Fibroblast of mammary gland (primary cell): ENCODE data around the gene YTHDC1.
A peak's percentile ranks its signal among the peaks of the same experiment; 100 is the strongest.

Experiments
- DNase-seq: peaks from one replicate; pipeline ENCODE4 v3.0.0-alpha.2; 2010; ENCODE audit warnings: low read depth
- H3K4me3 ChIP-seq: 2 replicates; pipeline ENCODE4 v1.5.1; 2011; ENCODE audit warnings: low read depth, mild to moderate bottlenecking, low read length, moderate library complexity; ENCODE audit not compliant: control insufficient read depth
- TF ChIP-seq, protein P1 (sequence below): conservative IDR thresholded peaks from 2 replicates; pipeline ENCODE4 v1.5.1; 2011; ENCODE audit warnings: low read depth, low read length, inconsistent platforms; ENCODE audit not compliant: control insufficient read depth, insufficient read depth

The YTHDC1 gene

DNA sequence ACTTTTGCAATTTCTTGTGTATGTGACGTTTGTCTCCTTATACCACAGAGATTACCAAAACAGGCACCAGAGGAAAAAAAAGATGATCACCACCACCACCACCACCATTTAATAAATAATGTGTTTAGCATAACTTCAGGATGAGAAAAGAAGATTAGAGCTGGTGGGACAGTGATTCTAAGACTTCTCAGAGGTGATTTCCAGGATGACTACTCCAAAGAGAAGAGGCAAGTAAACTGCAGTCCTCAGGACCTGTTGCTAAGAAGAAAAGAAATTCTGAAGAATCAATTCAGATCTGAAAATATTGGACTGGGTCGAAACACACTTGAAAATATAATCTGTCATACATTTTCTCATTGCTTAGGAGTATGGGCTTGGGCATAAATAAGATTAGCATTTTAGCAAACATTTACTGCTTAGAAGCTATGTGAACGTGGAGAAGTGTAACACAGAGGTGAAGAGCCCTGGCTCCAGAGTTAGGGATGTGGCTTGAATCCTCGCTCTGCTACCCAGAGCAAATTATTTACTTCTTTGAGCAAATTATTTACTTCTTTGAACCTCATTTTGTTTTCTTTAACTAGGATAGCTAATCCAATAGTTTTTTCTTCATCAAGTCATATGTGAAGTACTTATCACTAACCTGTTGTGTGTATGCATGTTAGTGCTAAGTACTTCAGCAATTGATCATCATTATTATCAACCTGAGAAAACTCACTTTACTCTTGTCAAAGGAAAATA, 10.5 kb upstream of the YTHDC1 start:
- no peak for DNase-seq
- no peak overlapping the region for H3K4me3 ChIP-seq
- TF ChIP-seq, protein P1, sequence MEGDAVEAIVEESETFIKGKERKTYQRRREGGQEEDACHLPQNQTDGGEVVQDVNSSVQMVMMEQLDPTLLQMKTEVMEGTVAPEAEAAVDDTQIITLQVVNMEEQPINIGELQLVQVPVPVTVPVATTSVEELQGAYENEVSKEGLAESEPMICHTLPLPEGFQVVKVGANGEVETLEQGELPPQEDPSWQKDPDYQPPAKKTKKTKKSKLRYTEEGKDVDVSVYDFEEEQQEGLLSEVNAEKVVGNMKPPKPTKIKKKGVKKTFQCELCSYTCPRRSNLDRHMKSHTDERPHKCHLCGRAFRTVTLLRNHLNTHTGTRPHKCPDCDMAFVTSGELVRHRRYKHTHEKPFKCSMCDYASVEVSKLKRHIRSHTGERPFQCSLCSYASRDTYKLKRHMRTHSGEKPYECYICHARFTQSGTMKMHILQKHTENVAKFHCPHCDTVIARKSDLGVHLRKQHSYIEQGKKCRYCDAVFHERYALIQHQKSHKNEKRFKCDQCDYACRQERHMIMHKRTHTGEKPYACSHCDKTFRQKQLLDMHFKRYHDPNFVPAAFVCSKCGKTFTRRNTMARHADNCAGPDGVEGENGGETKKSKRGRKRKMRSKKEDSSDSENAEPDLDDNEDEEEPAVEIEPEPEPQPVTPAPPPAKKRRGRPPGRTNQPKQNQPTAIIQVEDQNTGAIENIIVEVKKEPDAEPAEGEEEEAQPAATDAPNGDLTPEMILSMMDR, result no peak

DNA sequence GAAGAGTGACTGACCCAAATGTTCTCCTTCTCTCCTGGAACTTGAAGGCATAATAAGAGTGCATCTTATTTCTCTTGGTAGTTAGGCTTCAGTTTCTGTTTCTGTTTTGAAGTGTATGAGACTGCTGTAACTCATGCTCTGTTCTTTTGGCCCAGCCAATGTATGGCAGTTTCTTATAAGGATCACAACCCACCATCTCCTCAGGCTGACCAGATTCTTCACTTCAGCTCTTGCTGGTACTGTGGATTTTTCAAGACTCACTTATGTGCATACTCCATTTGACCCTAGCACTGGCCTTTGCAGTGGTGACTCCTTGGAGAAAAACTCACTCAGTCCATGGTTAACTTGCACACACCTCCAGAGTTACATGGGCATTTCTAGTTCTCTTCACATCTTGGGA, 9.6 kb upstream of the YTHDC1 start:
- TF ChIP-seq, protein P1, result no peak
- no peak overlapping the region for H3K4me3 ChIP-seq

DNA sequence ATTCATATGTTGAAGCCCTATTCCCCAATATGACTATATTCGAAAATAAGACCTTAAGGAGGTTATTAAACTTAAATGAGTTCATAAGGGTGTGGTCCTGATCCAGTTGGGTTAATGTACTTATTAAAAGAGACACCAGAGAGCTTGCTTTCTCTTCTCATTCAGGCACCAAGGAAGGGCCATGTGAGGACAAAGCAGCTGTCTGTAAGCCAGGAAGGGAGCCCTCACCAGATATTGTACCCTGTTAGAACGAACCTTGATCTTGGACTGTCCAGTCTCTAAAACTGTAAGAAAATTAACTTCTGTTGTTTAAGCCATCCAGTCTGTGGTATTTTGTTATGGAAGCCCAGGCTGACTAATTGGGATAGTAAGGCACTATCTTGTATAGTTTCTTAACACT, 9.1 kb upstream of the YTHDC1 start:
- no peak for DNase-seq
- no peak overlapping the region for H3K4me3 ChIP-seq
- TF ChIP-seq, protein P1, result no peak

More for the DNA sequence above, 9.6 kb upstream of the YTHDC1 start:
- no peak for DNase-seq

DNA sequence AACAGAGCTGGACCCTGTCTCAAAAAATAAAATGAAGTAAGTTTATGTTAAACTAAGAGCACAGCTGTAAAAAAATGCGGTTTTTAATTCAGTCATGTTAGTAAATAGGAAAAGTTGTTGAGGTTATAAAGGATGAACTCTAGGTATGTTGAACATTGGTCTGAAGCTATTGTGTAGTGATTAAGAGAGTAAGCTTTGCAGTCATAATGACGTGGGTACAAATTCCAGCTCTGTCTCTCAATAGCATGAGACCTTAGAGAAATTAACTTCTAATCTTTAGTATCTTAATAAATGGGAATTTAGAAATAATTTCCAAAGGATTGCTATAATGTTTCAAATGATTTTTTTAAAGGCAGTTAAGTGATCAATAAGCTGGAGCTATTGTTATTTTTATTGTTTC, 2.9 kb upstream of the YTHDC1 start:
- TF ChIP-seq, protein P1, result no peak
- H3K4me3 ChIP-seq, result no peak overlapping the region
- DNase-seq, result no peak

DNA sequence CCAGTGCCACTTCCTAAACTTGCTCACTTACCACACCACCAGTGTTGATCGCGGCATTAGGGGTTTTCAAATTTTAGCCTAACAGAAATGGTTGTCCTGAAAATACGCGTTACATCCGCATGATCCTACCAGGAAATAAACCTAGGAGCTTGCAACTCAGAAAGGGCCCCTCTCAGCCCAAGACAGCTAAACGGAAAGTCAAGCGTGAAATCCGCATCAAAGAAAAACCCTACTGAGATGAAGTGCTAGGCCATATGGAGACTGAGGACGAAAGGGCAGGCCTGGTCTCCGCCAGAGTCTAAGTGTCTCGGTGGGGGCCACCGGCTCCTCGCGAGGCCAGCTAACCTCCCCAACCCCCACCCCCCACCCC, 626 bp downstream of the YTHDC1 start:
- TF ChIP-seq, protein P1, result no peak
- peak; percentile 41 for DNase-seq
- H3K4me3 ChIP-seq, result peak overlapping the region; percentile 78

DNA sequence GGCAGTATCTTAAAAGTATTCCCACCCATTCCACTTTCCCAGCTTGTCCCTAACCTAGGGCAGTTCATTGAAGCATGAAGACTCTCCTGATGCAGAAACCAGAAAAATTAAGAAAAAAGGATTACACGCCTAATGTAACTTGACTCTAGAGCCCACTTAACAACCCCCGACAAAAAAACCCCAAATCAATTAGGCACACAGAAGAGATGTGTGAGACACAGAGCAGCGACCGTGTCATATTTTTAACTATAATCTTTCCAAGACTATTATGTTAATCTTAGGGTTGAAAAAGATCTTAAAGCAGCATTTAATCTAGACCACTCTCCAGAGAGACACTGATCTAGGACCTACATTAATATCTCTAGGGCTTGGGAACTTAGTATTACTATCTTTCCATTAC, 1.3 kb downstream of the YTHDC1 start:
- H3K4me3 ChIP-seq, result peak overlapping the region; percentile 78
- no peak for DNase-seq
- TF ChIP-seq, protein P1, result no peak

DNA sequence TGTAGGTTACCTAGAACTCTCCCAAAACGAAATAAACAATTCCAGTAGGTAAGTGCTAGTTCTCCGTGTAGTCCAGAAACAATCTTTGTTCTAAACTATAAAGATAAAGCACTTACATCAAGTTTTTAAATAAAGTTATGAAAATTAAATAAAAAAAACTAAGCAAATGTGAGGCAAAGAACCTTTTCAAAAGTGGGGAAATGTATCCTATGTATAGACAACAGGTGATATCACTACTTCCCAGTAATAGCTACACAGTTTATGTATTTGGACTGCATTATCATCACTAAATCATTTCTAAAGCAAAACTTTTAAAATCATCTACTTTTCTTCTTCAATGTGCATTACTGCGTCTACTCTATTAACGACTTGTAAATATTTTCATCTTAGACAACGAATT, 2.0 kb downstream of the YTHDC1 start:
- no peak for DNase-seq
- TF ChIP-seq, protein P1, result no peak
- peak overlapping the region; percentile 78 for H3K4me3 ChIP-seq
